H1 (cell line): ENCODE results near the gene FRMPD4. TPM values are rescaled to one million over a fixed set of nuclear protein-coding genes. Genes with fewer than 3 reads are reported as not detected.

Experiments used
- CTCF ChIA-PET: fragments of 300-600 bp; sonication (Branson Sonifier 250); formaldehyde crosslinking; loops from one replicate; lab custom pipeline; 2021; ENCODE audit not compliant: partially characterized antibody; lab: Charles Lee
- POLR2A ChIA-PET: fragments of 300-600 bp; sonication (Branson Sonifier 250); formaldehyde crosslinking; loops from one replicate; lab custom pipeline; 2021; ENCODE audit warnings: inconsistent platforms; ENCODE audit not compliant: partially characterized antibody; lab: Charles Lee
- DNase-seq, 2 experiments: peaks; one replicate each; pipeline versions ENCODE4 v3.0.0 to v3.0.0-alpha.2; 2010 to 2022; ENCODE audit warnings: low spot score in 2 of 2, low read depth in 1 of 2, mixed read lengths in 1 of 2
- FAIRE-seq: peaks from 2 replicates; lab custom pipeline; 2011; peaks lifted over from hg19 to GRCh38; lab: Jason Lieb, UNC
- H2AFZ ChIP-seq: 2 replicates; pipeline ENCODE4 v1.8.1; 2012; ENCODE audit warnings: low read length, inconsistent platforms
- H2AK5ac ChIP-seq: 2 replicates; pipeline ENCODE4 v1.6.1; 2013; ENCODE audit warnings: low read depth, low read length
- H2BK120ac ChIP-seq: replicated peaks from 2 replicates; pipeline ENCODE3; 2013; ENCODE audit warnings: low read depth, low read length, inconsistent platforms
- H2BK12ac ChIP-seq: 2 replicates; pipeline ENCODE4 v1.6.1; 2013; ENCODE audit warnings: low read depth, low read length
- H2BK15ac ChIP-seq: 2 replicates; pipeline ENCODE4 v1.6.1; 2013; ENCODE audit warnings: low read length
- H2BK20ac ChIP-seq: 2 replicates; pipeline ENCODE4 v1.6.1; 2013; ENCODE audit warnings: low read length
- H2BK5ac ChIP-seq: 2 replicates; pipeline ENCODE4 v1.6.1; 2013; ENCODE audit warnings: low read depth, low read length
- H3K14ac ChIP-seq: 2 replicates; pipeline ENCODE4 v1.6.1; 2013; ENCODE audit warnings: inconsistent platforms; ENCODE audit not compliant: insufficient read length
- H3K18ac ChIP-seq: 2 replicates; pipeline ENCODE4 v1.6.1; 2013; ENCODE audit warnings: low read length; ENCODE audit errors: extremely low read depth
- H3K23ac ChIP-seq: 2 replicates; pipeline ENCODE4 v1.6.1; 2013; ENCODE audit warnings: inconsistent platforms; ENCODE audit not compliant: insufficient read length
- H3K23me2 ChIP-seq: 2 replicates; pipeline ENCODE4 v1.6.1; 2013; ENCODE audit warnings: low read depth, low read length
- H3K27ac ChIP-seq: 2 replicates; pipeline ENCODE4 v1.6.1; 2011; ENCODE audit warnings: low read depth, low read length, inconsistent platforms
- H3K27me3 ChIP-seq, 4 experiments: replicated peaks in 1 of 4; 1 replicate in 1 of 4; 2 replicates in 3 of 4; pipeline versions ENCODE4 v1.6.1 to v1.8.1; 2011 to 2013; ENCODE audit warnings: low read length in 3 of 4, mild to moderate bottlenecking in 3 of 4, inconsistent platforms in 2 of 4, mixed read lengths in 2 of 4, moderate library complexity in 1 of 4; ENCODE audit not compliant: control insufficient read depth in 3 of 4, insufficient read depth in 3 of 4; ENCODE audit errors: extremely low read depth in 1 of 4
- H3K36me3 ChIP-seq, 4 experiments: 2 replicates each; pipeline versions ENCODE4 v1.6.1 to v1.8.1; 2011 to 2013; ENCODE audit warnings: mild to moderate bottlenecking in 4 of 4, low read length in 3 of 4, moderate library complexity in 2 of 4, control low read depth in 1 of 4, inconsistent platforms in 1 of 4; ENCODE audit not compliant: insufficient read depth in 4 of 4, control insufficient read depth in 2 of 4
- H3K4ac ChIP-seq: replicated peaks from 2 replicates; pipeline ENCODE3; 2013; ENCODE audit warnings: low read length, low read depth, mixed read lengths, inconsistent platforms; ENCODE audit not compliant: insufficient read length
- H3K4me1 ChIP-seq, 4 experiments: replicated peaks in 1 of 4; 1 replicate in 1 of 4; 2 replicates in 3 of 4; pipeline versions ENCODE4 v1.6.1 to v1.8.1; 2011 to 2013; ENCODE audit warnings: low read length in 3 of 4, inconsistent platforms in 2 of 4, mixed read lengths in 1 of 4; ENCODE audit not compliant: insufficient read depth in 4 of 4, control insufficient read depth in 3 of 4
- H3K4me2 ChIP-seq, 2 experiments: 2 replicates each; pipeline versions ENCODE4 v1.6.1 to v1.8.1; 2011 to 2013; ENCODE audit warnings: low read depth in 2 of 2, low read length in 2 of 2, control low read depth in 1 of 2, inconsistent platforms in 1 of 2, mild to moderate bottlenecking in 1 of 2; ENCODE audit not compliant: insufficient read depth in 1 of 2
- H3K4me3 ChIP-seq, 4 experiments: fragments of 200-600, 300-600 bp in 1 of 4; sonication (generic), shearing (Covaris generic), sonication (Bioruptor Twin) in 1 of 4; 2 replicates each; pipeline versions ENCODE4 v1.5.1 to v1.8.1; 2011 to 2016; ENCODE audit warnings: low read length in 4 of 4, low read depth in 3 of 4, control low read depth in 2 of 4, inconsistent platforms in 2 of 4, mild to moderate bottlenecking in 2 of 4, mixed read lengths in 1 of 4, moderate library complexity in 1 of 4; ENCODE audit not compliant: insufficient read depth in 2 of 4; ENCODE audit errors: extremely low read depth in 1 of 4
- H3K56ac ChIP-seq: replicated peaks from 2 replicates; pipeline ENCODE3; 2013; ENCODE audit warnings: low read depth, mild to moderate bottlenecking, mixed read lengths, low read length, inconsistent platforms; ENCODE audit not compliant: insufficient read length
- H3K79me1 ChIP-seq: 2 replicates; pipeline ENCODE4 v1.6.1; 2013; ENCODE audit warnings: low read depth, low read length, control low read depth
- H3K79me2 ChIP-seq, 2 experiments: 2 replicates each; pipeline versions ENCODE4 v1.6.1 to v1.8.1; 2012 to 2013; ENCODE audit warnings: low read length in 2 of 2, mild to moderate bottlenecking in 2 of 2, inconsistent platforms in 1 of 2; ENCODE audit not compliant: insufficient read depth in 2 of 2, control insufficient read depth in 1 of 2
- H3K9ac ChIP-seq, 4 experiments: replicated peaks in 1 of 4; 1 replicate in 1 of 4; 2 replicates in 3 of 4; pipeline versions ENCODE4 v1.6.1 to v1.8.1; 2011 to 2013; ENCODE audit warnings: low read depth in 3 of 4, low read length in 3 of 4, control low read depth in 2 of 4, mild to moderate bottlenecking in 2 of 4, moderate library complexity in 2 of 4, inconsistent platforms in 1 of 4; ENCODE audit errors: extremely low read depth in 1 of 4
- H3K9me3 ChIP-seq, 2 experiments: 2 replicates each; pipeline versions ENCODE4 v1.6.1 to v1.8.1; 2012 to 2013; ENCODE audit warnings: mild to moderate bottlenecking in 2 of 2, moderate library complexity in 2 of 2, control low read depth in 1 of 2, inconsistent platforms in 1 of 2, low read depth in 1 of 2, low read length in 1 of 2, mixed read lengths in 1 of 2; ENCODE audit not compliant: insufficient read depth in 2 of 2
- H4K20me1 ChIP-seq, 2 experiments: replicated peaks in 1 of 2; 2 replicates each; pipeline versions ENCODE3 to v1.8.1; 2011 to 2013; ENCODE audit warnings: inconsistent platforms in 2 of 2, low read length in 2 of 2, mild to moderate bottlenecking in 1 of 2; ENCODE audit not compliant: insufficient read depth in 2 of 2, control insufficient read depth in 1 of 2
- H4K5ac ChIP-seq: 2 replicates; pipeline ENCODE4 v1.6.1; 2013; ENCODE audit warnings: low read length, low read depth, mixed read lengths, inconsistent platforms; ENCODE audit not compliant: insufficient read length
- H4K8ac ChIP-seq: 2 replicates; pipeline ENCODE4 v1.8.0; 2013; ENCODE audit warnings: mild to moderate bottlenecking, moderate library complexity, low read length, inconsistent platforms; ENCODE audit not compliant: insufficient read depth; ENCODE audit errors: extremely low read depth
- H4K91ac ChIP-seq: replicated peaks from 2 replicates; pipeline ENCODE3; 2013; ENCODE audit warnings: low read length, mixed read lengths, inconsistent platforms; ENCODE audit not compliant: insufficient read length
- ATF2 ChIP-seq: IDR thresholded peaks from 2 replicates; pipeline ENCODE4 v1.6.1; 2012; ENCODE audit warnings: low read length, inconsistent platforms
- BACH1 ChIP-seq: IDR thresholded peaks from 2 replicates; pipeline ENCODE4 v1.6.1; 2012; ENCODE audit warnings: low read length, improper control_type of control experiment
- CEBPB ChIP-seq: IDR thresholded peaks from 2 replicates; pipeline ENCODE4 v1.6.1; 2012; ENCODE audit warnings: low read depth, low read length
- CHD1 ChIP-seq: IDR thresholded peaks from 2 replicates; pipeline ENCODE4 v1.6.1; 2012; ENCODE audit warnings: low read depth, low read length, improper control_type of control experiment
- CHD2 ChIP-seq: IDR thresholded peaks from 2 replicates; pipeline ENCODE4 v1.6.1; 2012; ENCODE audit warnings: low read length, improper control_type of control experiment
- CREB1 ChIP-seq: IDR thresholded peaks from 2 replicates; pipeline ENCODE4 v1.6.1; 2012; ENCODE audit warnings: inconsistent platforms
- E2F6 ChIP-seq: IDR thresholded peaks from 2 replicates; pipeline ENCODE4 v1.6.1; 2012; ENCODE audit warnings: inconsistent platforms
- HDAC6 ChIP-seq: IDR thresholded peaks from one replicate; pipeline ENCODE4 v1.7.1; 2012; ENCODE audit warnings: low read depth, mild to moderate bottlenecking, inconsistent platforms, low read length, moderate library complexity
- JUN ChIP-seq: IDR thresholded peaks from 2 replicates; pipeline ENCODE4 v1.6.1; 2011; ENCODE audit warnings: low read depth, mild to moderate bottlenecking, improper control_type of control experiment, low read length
- NANOG ChIP-seq: IDR thresholded peaks from 2 replicates; pipeline ENCODE4 v1.6.1; 2011; ENCODE audit warnings: low read length, low read depth, mild to moderate bottlenecking, inconsistent platforms; ENCODE audit not compliant: insufficient read depth, poor library complexity, severe bottlenecking
- POU5F1 ChIP-seq: IDR thresholded peaks from 2 replicates; pipeline ENCODE4 v1.6.1; 2011; ENCODE audit warnings: low read depth, mild to moderate bottlenecking, low read length, moderate library complexity
- SIN3A ChIP-seq, 2 experiments: IDR thresholded peaks in 1 of 2; conservative IDR thresholded peaks in 1 of 2; 2 replicates each; pipeline ENCODE4 v1.6.1; 2011 to 2012; ENCODE audit warnings: low read length in 2 of 2, improper control_type of control experiment in 1 of 2, low read depth in 1 of 2, mild to moderate bottlenecking in 1 of 2
- SP2 ChIP-seq: IDR thresholded peaks from 2 replicates; pipeline ENCODE4 v1.6.1; 2012; ENCODE audit warnings: mild to moderate bottlenecking, low read length, inconsistent platforms
- WGBS, 2 experiments: shearing (Covaris generic) in 1 of 2; methylation state at CpG; one replicate each; pipeline versions ENCODE4 v1.1.6 to v1.1.7; 2013 to 2015; ENCODE audit warnings: low lambda C conversion rate in 2 of 2, mixed read lengths in 2 of 2, inconsistent platforms in 1 of 2, low coverage in 1 of 2, missing lambda C conversion rate in 1 of 2; ENCODE audit not compliant: insufficient replicate concordance in 2 of 2, insufficient coverage in 1 of 2, insufficient read length in 1 of 2; ENCODE audit errors: extremely low coverage in 1 of 2, missing lambda C conversion rate in 1 of 2; 5-methylcytosine and 5-hydroxymethylcytosine counted together
- polyA plus RNA-seq, 7 experiments: library from polyadenylated mRNA; depleted of rRNA in 3 of 7; stranded (reverse) in 5 of 7; unstranded in 2 of 7; fragments of >200 nt in 5 of 7; fragments of 200-250 nt in 2 of 7; gene quantifications; 1 replicate in 5 of 7; 2 replicates in 1 of 7; 4 replicates in 1 of 7; pipeline versions ENCODE4 v1.2.1 to v1.2.3, GENCODE V29; 2011 to 2013; ENCODE audit warnings: missing spikeins in 2 of 7, mixed read lengths in 2 of 7
- total RNA-seq: library from RNA; stranded (reverse); fragmentation: NEBNext Ultra II Directional; extraction: Animal tissue kit (Norgen Biotek cat#: 25700); gene quantifications from 2 replicates; pipeline ENCODE4 v1.2.1, GENCODE V29; 2021

The FRMPD4 gene
- total and polyA plus RNA-seq, 2 of the 8 experiments (the other 6 are each of a cell fraction or from before 2014, with no cell fraction given), result 0.02 to 0.37 TPM

DNA sequence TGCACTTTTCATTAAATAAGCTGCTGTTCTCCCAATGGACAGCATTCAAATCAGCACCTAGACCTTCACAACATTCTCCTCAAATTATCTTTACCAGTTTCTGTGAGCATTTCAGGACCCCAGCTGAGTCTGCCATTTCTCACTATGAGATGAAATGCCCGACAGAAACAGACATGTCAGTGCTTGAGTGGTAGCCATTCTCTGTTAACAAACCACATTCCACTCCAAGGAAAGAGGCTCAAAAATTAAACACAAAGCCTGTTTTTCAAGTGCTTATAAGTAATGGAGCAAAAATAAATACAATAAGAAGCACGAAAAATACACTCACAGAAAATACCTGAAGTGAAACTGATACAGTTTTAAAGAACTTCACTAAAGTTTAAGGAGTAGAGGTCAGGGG is 332.8 kb downstream of the FRMPD4 start:
- Histone ChIP-seq H3K27ac (no peak overlapping the region), H3K14ac (no peak overlapping the region), H3K9me3 (no peaks in the 10 kb centered on the region), H3K79me1 (no peaks in the 10 kb centered on the region), H2BK12ac (no peak overlapping the region), H2AK5ac (no peak overlapping the region), H3K4ac (no peak overlapping the region), H3K9ac (no peak overlapping the region), H3K79me2 (no peaks in the 10 kb centered on the region), H3K23ac (no peak overlapping the region), H4K20me1 (no peaks in the 10 kb centered on the region), H3K4me3 (no peak overlapping the region), H2BK20ac (no peak overlapping the region), H4K8ac (no peak overlapping the region), H4K5ac (no peak overlapping the region), H3K18ac (no peak overlapping the region), H4K91ac (no peak overlapping the region), H2BK5ac (no peak overlapping the region), H3K4me2 (no peak overlapping the region), H2AFZ (no peak overlapping the region), H3K4me1 (no peaks in the 10 kb centered on the region), H3K56ac (no peak overlapping the region), H3K23me2 (no peaks in the 10 kb centered on the region), H2BK15ac (no peak overlapping the region), H3K27me3 (no peaks in the 10 kb centered on the region), H3K36me3 (no peaks in the 10 kb centered on the region), H2BK120ac (no peak overlapping the region)
- DNase-seq, result no peak
- 86% methylated on average over 2 of the region's 2 CpGs; no CpG with 5 or more reads in 1 of the 2 experiments for WGBS, 2 experiments
- POLR2A ChIA-PET, result no interaction called here
- no peak for FAIRE-seq
- CTCF ChIA-PET, result no interaction called here
- TF ChIP-seq HDAC6 (no peak), JUN (no peak), SIN3A (conservative IDR thresholded peaks at IDR 0.05 in 1 of 2, IDR thresholded peaks at IDR 0.05 in 1 of 2; ENCODE audit: low read depth in 1 of 2, low read length in 2 of 2) (no peak), CREB1 (no peak), POU5F1 (no peak), NANOG (no peak), CHD2 (no peak), SP2 (no peak), CEBPB (no peak), BACH1 (no peak), E2F6 (no peak), CHD1 (no peak), ATF2 (no peak)
